IPS-NIHi7 (cell line): ENCODE results near the gene FAM200B.

ENCODE experiments used
- DNase-seq: peaks from one replicate; pipeline ENCODE4 v3.0.0; 2012; ENCODE audit warnings: mixed read lengths; ENCODE audit errors: extremely low spot score

Gene FAM200B

DNA sequence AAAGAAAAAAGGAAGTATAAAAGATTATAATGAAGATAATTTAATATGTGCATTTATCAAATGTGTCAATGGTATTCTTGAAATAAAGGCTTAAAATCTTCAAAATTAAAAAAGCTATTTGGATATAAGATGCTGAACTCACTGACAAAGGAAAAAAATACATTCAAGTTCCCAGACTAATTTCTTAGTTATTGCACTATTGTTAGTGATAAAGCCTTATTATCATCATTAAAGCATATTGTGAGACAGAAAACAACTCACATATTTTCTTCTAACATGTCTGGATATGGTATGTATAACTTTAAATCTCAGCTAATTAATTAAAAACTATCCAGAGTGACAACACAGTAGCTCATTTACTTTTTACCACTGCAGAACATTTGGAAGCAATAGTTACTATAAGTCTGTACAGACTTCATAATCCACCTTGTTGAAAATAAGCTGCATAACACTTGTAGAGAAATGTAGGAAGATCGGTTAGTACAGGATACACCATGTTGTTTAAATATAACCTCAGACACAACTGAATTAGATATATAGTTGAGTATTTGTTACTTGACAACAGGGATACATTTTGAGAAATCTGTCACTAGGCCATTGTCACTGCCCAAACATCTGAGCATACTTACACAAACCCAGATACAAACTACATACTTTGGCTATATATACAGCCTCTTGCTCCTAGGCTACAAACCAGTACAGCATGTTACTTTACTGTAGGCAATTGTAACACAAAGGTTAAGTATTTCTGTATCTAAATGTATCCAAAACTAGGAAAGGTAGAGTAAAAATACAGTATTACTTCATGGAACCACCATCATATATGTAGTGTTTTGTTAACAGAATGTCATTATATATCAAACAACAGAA is 12.8 kb upstream of the FAM200B start:
- DNase-seq = no peak

GRCh38 chr4:15670576-15670975 is 11.1 kb upstream of the FAM200B start:
- DNase-seq = no peak

- no peak for DNase-seq
Measured at GRCh38 chr4:15672101-15672500, 9.5 kb upstream of the FAM200B start.

- no peak for DNase-seq
Measured at GRCh38 chr4:15673337-15673736, 8.3 kb upstream of the FAM200B start.

DNA sequence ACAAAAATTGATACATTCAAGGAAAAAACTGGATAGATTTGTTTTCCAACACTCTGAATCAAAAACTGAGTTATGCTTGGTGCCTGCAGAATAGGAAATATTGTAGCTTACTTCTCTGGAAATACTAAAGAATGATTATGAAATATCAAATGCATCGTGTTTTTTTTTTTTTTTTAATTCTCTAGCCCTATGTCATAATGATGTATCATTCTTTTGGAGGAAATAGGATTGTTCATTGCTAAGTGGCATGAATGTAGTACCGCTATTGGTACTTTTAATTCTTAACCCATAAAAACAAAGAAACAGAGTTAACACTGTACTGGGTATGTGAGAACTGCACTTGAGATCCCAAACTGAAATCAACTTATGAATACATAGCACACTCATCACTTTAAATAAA is 7.6 kb upstream of the FAM200B start:
- no peak for DNase-seq

DNA sequence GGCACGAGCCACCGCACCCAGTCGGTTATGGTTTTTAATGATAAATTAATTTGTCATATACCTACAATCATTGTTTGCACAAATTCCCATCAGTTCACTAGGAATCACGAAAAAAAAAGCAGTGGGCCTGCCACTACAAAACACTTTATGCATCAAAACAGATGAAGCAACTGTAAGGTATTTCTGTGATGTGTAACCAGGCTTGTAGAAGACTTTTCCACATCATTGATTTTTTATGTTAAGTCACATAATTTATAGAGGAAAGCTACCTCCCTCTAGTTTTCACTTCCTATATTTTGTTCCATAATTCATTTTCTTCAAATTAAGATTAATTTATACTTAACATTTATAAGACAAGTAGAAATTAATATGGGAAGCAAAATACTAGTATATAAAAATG is 6.7 kb upstream of the FAM200B start:
- DNase-seq = no peak

- no peak for DNase-seq
Measured at GRCh38 chr4:15675356-15675755, 6.3 kb upstream of the FAM200B start.

- no peak for DNase-seq
Measured at GRCh38 chr4:15676039-15676438, 5.6 kb upstream of the FAM200B start.

- DNase-seq = no peak
Measured at GRCh38 chr4:15676899-15677298, 4.7 kb upstream of the FAM200B start.

GRCh38 chr4:15677507-15677988 is 4.1 kb upstream of the FAM200B start:
- no peak for DNase-seq

- no peak for DNase-seq
Measured at GRCh38 chr4:15681067-15681371, 608 bp upstream of the FAM200B start.

DNA sequence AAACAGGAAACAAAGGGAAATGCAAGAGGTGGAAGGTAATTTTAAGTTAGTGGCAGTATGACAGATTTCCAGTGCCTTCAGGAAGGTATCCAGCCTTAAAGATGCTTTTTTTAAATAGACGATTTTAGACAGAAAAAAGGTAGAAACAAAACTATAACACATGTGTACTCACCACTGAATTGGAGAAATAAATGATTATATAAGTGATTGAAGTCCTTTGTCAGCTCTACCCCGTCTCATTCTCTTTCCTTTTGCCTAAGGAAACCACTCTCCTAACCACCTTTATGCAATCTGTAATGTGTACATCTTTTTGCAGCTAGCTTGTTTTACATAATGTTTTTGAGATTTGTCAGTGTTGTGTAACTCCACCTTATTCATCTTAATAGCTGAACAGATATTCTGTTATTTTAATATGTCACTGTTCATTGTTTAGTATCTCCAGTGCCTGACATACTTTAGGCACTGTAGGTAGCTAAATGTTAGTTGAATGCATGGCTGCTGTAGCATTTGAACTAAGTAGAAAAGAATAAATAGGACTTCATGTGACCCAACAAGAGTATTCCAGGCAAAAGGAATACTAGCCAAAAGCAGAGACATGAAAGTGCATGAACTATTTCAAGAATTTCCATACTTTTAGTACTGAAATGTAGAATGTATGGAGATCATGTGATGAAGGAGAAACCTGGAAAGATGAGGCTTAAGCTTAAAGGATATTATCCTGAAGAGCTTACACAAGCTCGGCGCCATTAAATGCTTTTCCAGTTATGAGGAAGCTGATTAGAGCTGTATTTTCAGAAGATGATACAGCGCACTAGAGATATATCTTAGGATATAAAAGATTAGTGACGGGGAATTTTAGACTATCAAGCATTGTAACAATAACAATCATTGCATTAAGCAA is 865 bp downstream of the FAM200B start:
- DNase-seq = no peak

GRCh38 chr4:15683143-15683495 is 1.5 kb downstream of the FAM200B start:
- no peak for DNase-seq

DNA sequence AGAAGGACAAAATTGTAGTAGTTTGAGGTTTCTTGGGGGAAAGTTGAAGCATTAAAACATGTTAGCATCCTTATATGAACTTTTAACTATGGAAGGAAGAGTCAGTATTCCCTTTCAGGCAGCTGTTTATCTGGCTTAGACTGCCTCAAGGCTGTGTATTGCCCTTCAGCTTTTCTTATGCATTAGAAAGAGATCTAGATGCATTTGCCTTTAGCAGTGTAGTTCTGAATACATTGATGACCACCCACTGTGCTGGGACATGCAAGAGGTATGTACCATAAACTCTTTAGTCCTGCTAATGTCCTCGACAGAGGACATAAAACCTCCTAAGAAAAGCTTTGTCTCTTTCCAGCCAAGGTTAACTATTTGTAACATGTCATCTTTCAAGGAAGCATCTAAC is 2.9 kb downstream of the FAM200B start:
- DNase-seq = no peak

DNA sequence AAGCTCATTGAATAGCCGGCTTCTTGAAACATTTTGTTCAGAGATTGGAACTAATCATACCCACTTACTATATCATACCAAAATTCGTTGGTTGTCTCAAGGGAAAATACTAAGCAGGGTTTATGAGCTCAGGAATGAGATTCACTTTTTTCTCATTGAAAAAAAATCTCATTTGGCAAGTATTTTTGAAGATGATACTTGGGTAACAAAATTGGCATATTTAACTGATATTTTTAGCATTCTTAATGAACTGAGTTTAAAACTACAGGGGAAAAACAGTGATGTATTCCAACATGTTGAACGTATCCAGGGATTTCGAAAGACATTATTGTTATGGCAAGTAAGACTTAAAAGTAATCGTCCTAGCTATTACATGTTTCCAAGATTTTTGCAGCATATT is 6.4 kb downstream of the FAM200B start:
- no peak for DNase-seq

DNA sequence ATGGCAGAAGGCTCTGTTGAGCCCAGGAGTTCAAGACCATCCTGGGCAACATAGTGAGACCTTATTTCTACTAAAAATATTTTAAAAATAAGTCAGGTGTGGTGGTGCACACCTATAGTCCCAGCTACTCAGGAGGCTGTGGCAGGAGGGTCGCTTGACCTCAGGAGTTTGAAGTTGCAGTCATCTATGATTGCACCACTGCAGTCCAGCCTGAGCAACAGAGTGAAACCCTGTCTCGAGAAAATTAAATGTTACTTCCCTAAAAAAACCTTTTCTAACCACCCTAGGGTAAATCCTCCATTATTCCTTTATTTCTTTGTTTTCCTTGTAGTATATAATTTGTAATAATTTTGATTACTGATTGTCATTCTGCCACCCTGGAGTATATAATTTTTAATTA is 7.9 kb downstream of the FAM200B start:
- no peak for DNase-seq

- peak; percentile 51 for DNase-seq
Measured at GRCh38 chr4:15690020-15690809, 8.6 kb downstream of the FAM200B start.

DNA sequence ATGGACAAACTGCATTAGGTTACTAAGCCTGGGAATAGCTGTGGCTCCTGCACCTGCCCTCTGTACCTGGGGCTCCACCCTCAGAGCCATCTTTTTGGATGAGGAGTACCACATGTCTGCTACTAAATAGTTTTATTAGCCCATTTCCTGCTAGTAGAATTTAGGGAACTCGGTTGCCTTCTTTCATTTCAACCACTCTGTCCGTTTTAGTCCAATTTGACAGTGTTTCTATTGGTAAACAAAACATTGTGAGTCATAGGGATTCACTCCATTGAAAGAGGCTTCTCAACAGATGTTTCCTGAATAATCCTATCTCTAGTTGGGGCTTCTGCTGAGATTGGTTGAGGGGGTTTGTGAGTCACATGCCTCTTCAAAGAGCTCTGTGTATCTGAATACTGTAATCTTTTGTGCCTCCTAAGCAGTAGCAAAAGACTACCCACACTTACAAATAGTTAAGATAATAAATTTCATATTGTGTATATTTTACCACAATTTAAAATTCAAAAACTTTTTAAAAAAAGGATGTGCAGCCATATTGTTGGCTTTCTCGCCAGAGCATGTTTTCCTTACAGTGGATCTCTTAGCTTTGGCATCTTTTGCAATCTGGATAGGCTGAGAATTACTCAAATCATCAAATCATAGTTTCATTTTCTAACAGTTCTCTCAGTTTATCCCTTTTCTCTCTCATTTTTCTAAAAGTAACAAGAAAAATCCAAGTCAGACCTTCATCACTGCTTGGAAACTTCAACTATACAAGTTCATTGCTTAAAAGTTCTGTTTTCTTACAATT is 9.9 kb downstream of the FAM200B start:
- no peak for DNase-seq

DNA sequence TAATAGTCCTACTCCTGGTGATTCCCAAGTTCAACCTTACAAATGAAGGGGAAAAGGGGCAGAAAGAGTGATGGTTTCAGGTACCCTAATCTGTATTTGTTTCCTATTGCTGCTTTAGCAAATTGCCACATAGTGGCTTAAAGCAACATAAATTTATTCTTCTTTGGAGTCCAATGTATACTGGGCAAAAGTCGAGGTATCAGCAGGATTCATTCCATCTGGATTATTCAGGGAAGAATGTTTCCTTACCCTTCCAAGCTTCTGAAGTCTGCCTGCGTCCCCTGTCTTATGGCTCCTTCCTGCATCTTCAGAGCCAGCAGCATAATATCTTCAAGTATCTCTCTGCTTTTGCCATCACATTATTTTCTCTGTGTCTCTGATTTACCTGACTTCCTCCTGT is 11.0 kb downstream of the FAM200B start:
- no peak for DNase-seq

- no peak for DNase-seq
Measured at GRCh38 chr4:15694431-15694830, 12.8 kb downstream of the FAM200B start.

- DNase-seq = no peak
Measured at GRCh38 chr4:15695240-15695699, 13.6 kb downstream of the FAM200B start.
